ENCODE data around the gene COL4A2. TPM values are rescaled to one million over a fixed set of nuclear protein-coding genes. Genes with fewer than 3 reads are reported as not detected.

COL4A2 gene
- total RNA-seq, 3 donors from 2014 or later, result 0.63 to 1.2 (median 1.1) TPM

DNA sequence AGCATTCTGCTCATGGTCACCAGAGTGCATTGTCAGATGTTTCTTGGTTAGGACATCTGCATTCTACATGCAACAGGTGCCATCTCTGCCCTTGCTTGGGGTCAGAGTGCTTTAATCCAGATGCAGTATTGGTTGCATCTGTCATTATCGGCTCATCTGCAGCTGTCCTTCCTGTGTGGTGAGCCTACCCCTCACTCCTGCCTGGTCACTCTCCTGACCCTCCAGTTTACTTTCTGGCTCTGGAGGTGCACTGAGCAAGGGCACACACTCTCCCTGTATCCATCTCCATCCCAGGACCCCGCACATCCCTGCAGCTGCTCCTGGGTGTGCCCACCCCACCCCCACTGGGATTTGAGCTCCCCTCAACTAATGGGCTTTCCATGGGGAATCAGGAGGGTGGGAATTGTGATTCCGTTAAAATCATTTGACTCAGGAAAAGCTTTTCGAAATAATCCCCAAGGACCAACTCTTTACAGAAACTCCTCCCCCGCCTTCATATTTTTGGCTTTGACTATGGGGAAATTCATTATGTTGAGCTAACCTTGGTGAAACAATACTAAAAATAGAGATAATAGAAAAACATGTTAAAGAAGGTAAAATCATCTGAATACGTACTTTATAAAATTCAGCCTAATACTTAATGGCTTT is 70.2 kb downstream of the COL4A2 start:
- H3K4me1 Mint-ChIP-seq (ENCODE audit: low read depth), result no peaks in the 10 kb centered on the region
- H3K4me3 Mint-ChIP-seq, result no peak overlapping the region
- DNase-seq (no peak), ATAC-seq (no peak)
- peaks cover 4% of the 10 kb centered on the region for H3K9me3 Mint-ChIP-seq
- peaks cover 42% of the 10 kb centered on the region for H3K27me3 Mint-ChIP-seq (ENCODE audit: low read depth)
- H3K36me3 Mint-ChIP-seq (ENCODE audit: insufficient read depth), result no peaks in the 10 kb centered on the region

GRCh38 chr13:110377826-110378201 is 70.7 kb downstream of the COL4A2 start:
- no peaks in the 10 kb centered on the region for H3K4me1 Mint-ChIP-seq (ENCODE audit: low read depth)
- H3K36me3 Mint-ChIP-seq (ENCODE audit: insufficient read depth), result no peaks in the 10 kb centered on the region
- H3K4me3 Mint-ChIP-seq, result no peak overlapping the region
- H3K27me3 Mint-ChIP-seq (ENCODE audit: low read depth), result peaks cover 42% of the 10 kb centered on the region
- ATAC-seq (no peak), DNase-seq (no peak)
- H3K9me3 Mint-ChIP-seq, result peaks cover 4% of the 10 kb centered on the region

GRCh38 chr13:110379358-110379757 is 72.3 kb downstream of the COL4A2 start:
- H3K36me3 Mint-ChIP-seq (ENCODE audit: insufficient read depth), result no peaks in the 10 kb centered on the region
- ATAC-seq (no peak), DNase-seq (no peak)
- peaks cover 35% of the 10 kb centered on the region for H3K27me3 Mint-ChIP-seq (ENCODE audit: low read depth)
- no peaks in the 10 kb centered on the region for H3K4me1 Mint-ChIP-seq (ENCODE audit: low read depth)
- H3K9me3 Mint-ChIP-seq, result peaks cover 4% of the 10 kb centered on the region
- no peak overlapping the region for H3K4me3 Mint-ChIP-seq

DNA sequence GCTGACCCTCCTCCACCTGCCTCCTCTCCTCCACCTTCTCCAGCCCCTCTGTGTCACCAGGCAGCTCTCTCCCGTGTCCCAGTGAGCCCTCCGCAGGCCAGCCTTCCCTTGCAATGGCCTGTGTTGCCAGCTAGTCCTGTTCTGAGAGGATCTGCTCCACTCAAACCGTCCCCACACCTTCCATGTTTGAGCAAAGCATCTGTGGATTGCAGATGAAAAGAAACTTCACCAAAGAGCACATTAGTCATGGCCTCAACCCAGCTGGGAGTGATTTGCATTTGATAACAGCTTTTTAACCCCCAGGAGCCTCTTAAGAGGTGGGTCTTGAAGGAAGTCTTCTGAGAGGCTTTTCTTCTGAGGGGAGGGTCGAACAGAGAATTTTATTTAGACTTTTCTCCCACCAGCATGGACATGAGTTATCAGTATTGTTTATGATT is 72.8 kb downstream of the COL4A2 start:
- no peak for DNase-seq
- H3K4me1 Mint-ChIP-seq (ENCODE audit: low read depth), result no peaks in the 10 kb centered on the region
- ATAC-seq, result no peak
- no peaks in the 10 kb centered on the region for H3K36me3 Mint-ChIP-seq (ENCODE audit: insufficient read depth)
- peaks cover 4% of the 10 kb centered on the region for H3K9me3 Mint-ChIP-seq
- H3K27me3 Mint-ChIP-seq (ENCODE audit: low read depth), result peaks cover 31% of the 10 kb centered on the region
- H3K4me3 Mint-ChIP-seq, result no peak overlapping the region

GRCh38 chr13:110380359-110381028 is 73.4 kb downstream of the COL4A2 start:
- Mint-ChIP-seq H3K4me1 (ENCODE audit: low read depth) (no peaks in the 10 kb centered on the region), H3K36me3 (ENCODE audit: insufficient read depth) (no peaks in the 10 kb centered on the region), H3K4me3 (no peak overlapping the region), H3K9me3 (peaks cover 4% of the 10 kb centered on the region), H3K27me3 (ENCODE audit: low read depth) (peaks cover 25% of the 10 kb centered on the region)
- ATAC-seq (no peak), DNase-seq (no peak)

DNA sequence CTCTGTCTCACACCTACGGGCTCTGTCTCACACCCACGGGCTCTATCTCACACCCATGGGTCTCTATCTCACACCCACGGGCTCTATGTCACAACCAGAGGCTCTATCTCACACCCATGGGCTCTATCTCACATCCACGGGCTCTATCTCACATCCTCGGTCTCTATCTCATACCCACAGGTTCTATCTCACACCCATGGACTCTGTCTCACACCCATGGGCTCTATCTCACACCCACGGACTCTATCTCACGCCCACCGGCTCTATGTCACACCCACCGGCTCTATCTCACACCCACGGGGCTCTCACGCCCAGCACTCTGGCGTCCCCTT is 73.9 kb downstream of the COL4A2 start:
- Mint-ChIP-seq H3K4me3 (no peak overlapping the region), H3K4me1 (ENCODE audit: low read depth) (no peaks in the 10 kb centered on the region), H3K9me3 (peaks cover 4% of the 10 kb centered on the region), H3K27me3 (ENCODE audit: low read depth) (peaks cover 23% of the 10 kb centered on the region), H3K36me3 (ENCODE audit: insufficient read depth) (no peaks in the 10 kb centered on the region)
- no peak for ATAC-seq
- DNase-seq, result no peak

DNA sequence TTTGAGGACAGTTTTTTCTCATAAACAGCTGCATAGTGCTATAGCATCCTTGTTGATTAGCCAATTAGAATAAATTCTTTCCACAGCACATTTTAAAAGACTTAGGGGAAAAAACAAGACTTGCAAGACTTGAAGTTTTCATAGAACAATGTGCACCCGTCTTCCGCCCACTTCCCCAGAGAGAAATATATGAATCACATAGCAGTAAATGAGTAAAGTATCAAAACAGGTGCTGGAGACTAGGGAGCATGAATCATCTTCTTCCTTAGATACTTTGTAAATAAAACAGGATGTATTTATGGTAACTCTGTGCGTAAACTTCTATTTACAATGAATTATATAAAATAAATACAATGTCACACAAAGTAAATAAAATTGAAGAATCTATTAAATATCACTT is 75.1 kb downstream of the COL4A2 start:
- ATAC-seq (no peak), DNase-seq (no peak)
- Mint-ChIP-seq H3K4me3 (no peak overlapping the region), H3K9me3 (peaks cover 4% of the 10 kb centered on the region), H3K4me1 (ENCODE audit: low read depth) (no peaks in the 10 kb centered on the region), H3K36me3 (ENCODE audit: insufficient read depth) (no peaks in the 10 kb centered on the region), H3K27me3 (ENCODE audit: low read depth) (peaks cover 16% of the 10 kb centered on the region)

GRCh38 chr13:110382830-110383229 is 75.7 kb downstream of the COL4A2 start:
- ATAC-seq, result no peak
- H3K36me3 Mint-ChIP-seq (ENCODE audit: insufficient read depth), result no peaks in the 10 kb centered on the region
- DNase-seq, result no peak
- no peak overlapping the region for H3K4me3 Mint-ChIP-seq
- peaks cover 4% of the 10 kb centered on the region for H3K9me3 Mint-ChIP-seq
- peaks cover 15% of the 10 kb centered on the region for H3K27me3 Mint-ChIP-seq (ENCODE audit: low read depth)
- H3K4me1 Mint-ChIP-seq (ENCODE audit: low read depth), result no peaks in the 10 kb centered on the region

GRCh38 chr13:110387451-110388107 is 80.5 kb downstream of the COL4A2 start:
- Mint-ChIP-seq H3K4me3 (no peak overlapping the region), H3K9me3 (no peaks in the 10 kb centered on the region), H3K27me3 (ENCODE audit: low read depth) (peaks cover 32% of the 10 kb centered on the region), H3K36me3 (ENCODE audit: insufficient read depth) (no peaks in the 10 kb centered on the region), H3K4me1 (ENCODE audit: low read depth) (no peaks in the 10 kb centered on the region)
- DNase-seq (no peak), ATAC-seq (peak; percentile 14 to 23)

DNA sequence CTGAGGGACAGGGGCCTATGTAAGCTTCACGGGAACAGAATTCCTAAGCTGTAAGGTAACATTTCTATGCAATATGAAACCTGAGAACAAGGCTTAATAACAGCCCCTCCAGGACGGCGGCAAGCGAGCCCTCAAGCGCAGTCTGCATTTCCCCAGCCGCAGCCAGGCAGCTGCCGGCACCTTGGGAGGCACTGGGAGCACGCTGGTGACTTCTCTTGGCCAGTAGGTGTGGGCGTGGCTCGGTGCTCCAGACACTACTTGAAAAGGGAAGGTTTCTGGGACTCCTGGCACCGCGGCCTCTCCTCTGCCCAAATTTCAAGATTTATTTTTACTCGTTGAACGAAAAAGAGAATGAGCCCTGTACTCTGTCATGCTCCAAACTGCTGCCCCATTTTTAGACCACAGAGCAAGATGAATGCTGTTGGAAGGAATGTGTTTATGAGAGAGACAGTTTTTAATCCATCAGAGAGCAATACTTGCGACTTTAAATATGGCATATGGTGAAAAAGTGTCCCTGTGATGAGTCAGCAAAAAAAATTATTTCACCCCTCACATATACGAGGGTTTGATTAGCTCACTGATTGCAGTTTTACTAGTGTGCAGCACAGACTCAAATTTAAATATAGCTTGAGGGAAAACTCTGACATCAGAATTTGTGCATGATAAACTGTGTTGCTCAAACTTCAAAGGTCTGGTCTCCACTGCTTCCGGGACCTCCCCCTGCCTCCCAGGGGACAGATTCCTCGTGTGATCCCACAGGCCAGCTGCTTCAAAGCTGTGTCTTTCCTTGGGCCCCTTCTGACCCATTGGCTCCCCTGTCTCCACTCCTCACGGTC is 81.2 kb downstream of the COL4A2 start:
- Mint-ChIP-seq H3K36me3 (ENCODE audit: insufficient read depth) (no peaks in the 10 kb centered on the region), H3K9me3 (no peaks in the 10 kb centered on the region), H3K4me1 (ENCODE audit: low read depth) (no peaks in the 10 kb centered on the region), H3K4me3 (no peak overlapping the region), H3K27me3 (ENCODE audit: low read depth) (peaks cover 37% of the 10 kb centered on the region)
- DNase-seq, result no peak
- ATAC-seq, result no peak

DNA sequence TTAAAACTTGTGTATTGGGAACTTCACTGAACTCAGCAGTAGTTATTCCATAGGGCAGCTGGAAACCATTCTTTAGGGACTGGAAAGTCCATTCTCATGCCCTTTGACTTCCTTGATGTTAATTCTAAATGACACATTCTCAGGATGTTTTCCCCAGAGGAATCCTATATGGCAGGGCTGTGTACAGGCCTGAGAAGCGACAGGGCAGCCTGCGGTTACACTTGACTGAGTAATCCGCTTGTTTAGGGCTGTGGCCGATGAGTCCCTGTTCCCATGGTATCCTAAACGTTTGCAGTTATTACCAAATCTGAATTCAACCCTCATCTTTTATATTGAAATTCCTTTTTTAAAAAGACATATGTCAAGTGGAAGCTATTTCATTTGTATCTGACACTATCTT is 83.5 kb downstream of the COL4A2 start:
- Mint-ChIP-seq H3K4me3 (no peak overlapping the region), H3K36me3 (ENCODE audit: insufficient read depth) (no peaks in the 10 kb centered on the region), H3K9me3 (no peaks in the 10 kb centered on the region), H3K4me1 (ENCODE audit: low read depth) (no peaks in the 10 kb centered on the region), H3K27me3 (ENCODE audit: low read depth) (peaks cover 51% of the 10 kb centered on the region)
- no peak for ATAC-seq
- no peak for DNase-seq

GRCh38 chr13:110391273-110391672 is 84.2 kb downstream of the COL4A2 start:
- H3K27me3 Mint-ChIP-seq (ENCODE audit: low read depth), result peaks cover 54% of the 10 kb centered on the region
- no peaks in the 10 kb centered on the region for H3K36me3 Mint-ChIP-seq (ENCODE audit: insufficient read depth)
- DNase-seq (no peak), ATAC-seq (no peak)
- no peaks in the 10 kb centered on the region for H3K9me3 Mint-ChIP-seq
- H3K4me1 Mint-ChIP-seq (ENCODE audit: low read depth), result no peaks in the 10 kb centered on the region
- no peak overlapping the region for H3K4me3 Mint-ChIP-seq

DNA sequence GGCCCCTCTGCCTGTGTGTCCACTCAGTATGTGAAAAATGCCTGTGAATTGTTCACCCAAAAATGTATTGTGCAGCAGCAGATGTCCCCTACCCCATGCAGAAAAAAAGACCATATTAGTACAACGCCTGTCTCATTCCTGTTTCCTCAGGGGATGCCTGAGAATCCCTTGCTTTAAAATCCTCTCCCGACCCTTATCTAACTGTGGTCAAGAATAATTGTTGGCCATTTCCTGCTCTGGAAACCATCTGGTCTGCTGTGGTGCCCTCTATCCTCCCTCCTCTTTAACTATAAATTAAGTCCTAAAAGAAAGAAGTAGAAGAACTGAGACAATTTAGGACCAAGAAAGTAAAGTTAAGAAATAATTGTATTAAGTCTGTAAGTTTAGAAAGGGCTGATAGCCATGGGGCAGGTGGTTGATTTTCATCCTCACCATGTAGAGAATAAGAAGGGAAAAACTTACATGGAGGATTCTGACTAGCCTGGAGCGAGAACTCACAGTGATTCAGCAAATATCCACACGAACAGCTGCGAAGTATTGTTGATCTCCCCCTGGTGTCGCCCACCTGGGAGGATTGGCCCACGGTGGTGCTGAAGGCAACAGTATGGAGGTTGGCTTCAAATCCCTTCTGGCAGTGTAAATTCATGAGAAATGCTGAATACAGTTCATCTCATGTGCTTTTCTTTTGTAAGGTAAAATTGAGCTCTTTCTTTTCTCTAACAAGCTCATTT is 85.6 kb downstream of the COL4A2 start:
- Mint-ChIP-seq H3K4me3 (no peak overlapping the region), H3K36me3 (ENCODE audit: insufficient read depth) (no peaks in the 10 kb centered on the region), H3K27me3 (ENCODE audit: low read depth) (peaks cover 65% of the 10 kb centered on the region), H3K9me3 (no peaks in the 10 kb centered on the region), H3K4me1 (ENCODE audit: low read depth) (no peaks in the 10 kb centered on the region)
- no peak for DNase-seq
- no peak for ATAC-seq

- Mint-ChIP-seq H3K27me3 (ENCODE audit: low read depth) (peaks cover 69% of the 10 kb centered on the region), H3K4me3 (no peak overlapping the region), H3K9me3 (no peaks in the 10 kb centered on the region), H3K36me3 (ENCODE audit: insufficient read depth) (no peaks in the 10 kb centered on the region), H3K4me1 (ENCODE audit: low read depth) (no peaks in the 10 kb centered on the region)
- DNase-seq (no peak), ATAC-seq (no peak)
Measured at GRCh38 chr13:110393761-110394160, 86.7 kb downstream of the COL4A2 start.

Data from activated T-cell treated with anti-CD3 and anti-CD28 coated beads, Interleukin-2, amount 50 U/mL, for 4 hours (primary cell).